HepG2 (cell line): ENCODE results near the gene NPB.
A peak's percentile ranks its signal among the peaks of the same experiment; 100 is the strongest.

Source experiments
- CCAR2 ChIP-seq: fragments of 200-400 bp; formaldehyde crosslinking; optimal IDR thresholded peaks from 2 replicates; pipeline ENCODE3; 2018; ENCODE audit warnings: low read depth, mild to moderate bottlenecking, low read length, moderate library complexity
- EZH2 ChIP-seq: conservative IDR thresholded peaks from 2 replicates; pipeline ENCODE4 v1.6.1; 2012; ENCODE audit warnings: mild to moderate bottlenecking, low read depth, low read length, moderate library complexity
- FOXK2 ChIP-seq: fragments of 450-650 bp; IDR thresholded peaks from 2 replicates; pipeline ENCODE4 v1.6.1; 2016
- HCFC1 ChIP-seq: fragments of 150-350 bp; IDR thresholded peaks from 2 replicates; pipeline ENCODE4 v1.6.1; 2014; ENCODE audit warnings: low read depth, low read length
- MAX ChIP-seq: IDR thresholded peaks from 2 replicates; pipeline ENCODE4 v1.6.1; 2012; ENCODE audit warnings: inconsistent platforms
- NR1H2 ChIP-seq: sonication (generic); formaldehyde crosslinking; IDR thresholded peaks from 2 replicates; pipeline ENCODE4 v1.8.1; 2022; ENCODE audit warnings: low read depth, missing genetic modification reagents, borderline replicate concordance
- ZFP1 ChIP-seq: IDR thresholded peaks from 2 replicates; pipeline ENCODE4 v1.6.1; 2016
- ZNF292 ChIP-seq: sonication (generic); formaldehyde crosslinking; IDR thresholded peaks from 2 replicates; pipeline ENCODE4 v1.8.1; 2022; ENCODE audit warnings: mild to moderate bottlenecking, low read depth, missing genetic modification reagents, borderline replicate concordance
- ZNF510 ChIP-seq: sonication (generic); formaldehyde crosslinking; IDR thresholded peaks from 2 replicates; pipeline ENCODE4 v1.4.0; 2020; ENCODE audit warnings: low read depth, mild to moderate bottlenecking, missing genetic modification reagents
- TF ChIP-seq, protein P1 (sequence below): sonication (generic); formaldehyde crosslinking; IDR thresholded peaks from 2 replicates; pipeline ENCODE4 v1.4.0; 2020; ENCODE audit warnings: mild to moderate bottlenecking, missing genetic modification reagents

GRCh38 chr17:81911277-81911961 is 9.4 kb downstream of the NPB start, which contains the start of gene PCYT2:
- TF ChIP-seq NR1H2 (CRISPR knock-in tag) = no peak
- TF ChIP-seq FOXK2 = no peak
- TF ChIP-seq CCAR2 = no peak
- peak; percentile 10; the same call in 1 of the 2 replicates for TF ChIP-seq MAX
- no peak for TF ChIP-seq HCFC1
- TF ChIP-seq, protein P1, sequence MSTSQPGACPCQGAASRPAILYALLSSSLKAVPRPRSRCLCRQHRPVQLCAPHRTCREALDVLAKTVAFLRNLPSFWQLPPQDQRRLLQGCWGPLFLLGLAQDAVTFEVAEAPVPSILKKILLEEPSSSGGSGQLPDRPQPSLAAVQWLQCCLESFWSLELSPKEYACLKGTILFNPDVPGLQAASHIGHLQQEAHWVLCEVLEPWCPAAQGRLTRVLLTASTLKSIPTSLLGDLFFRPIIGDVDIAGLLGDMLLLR (CRISPR knock-in tag) = no peak
- no peak for TF ChIP-seq EZH2
- TF ChIP-seq ZNF292 (CRISPR knock-in tag) = no peak
- no peak for TF ChIP-seq ZNF510
- TF ChIP-seq ZFP1 (CRISPR knock-in tag) = no peak
